ENCODE results near the gene HBB.
"Not testable (repeated sequence)": the region's sequence is repeated elsewhere in the genome, so short reads cannot be mapped to it uniquely, and the experiment has no call there.

DNA sequence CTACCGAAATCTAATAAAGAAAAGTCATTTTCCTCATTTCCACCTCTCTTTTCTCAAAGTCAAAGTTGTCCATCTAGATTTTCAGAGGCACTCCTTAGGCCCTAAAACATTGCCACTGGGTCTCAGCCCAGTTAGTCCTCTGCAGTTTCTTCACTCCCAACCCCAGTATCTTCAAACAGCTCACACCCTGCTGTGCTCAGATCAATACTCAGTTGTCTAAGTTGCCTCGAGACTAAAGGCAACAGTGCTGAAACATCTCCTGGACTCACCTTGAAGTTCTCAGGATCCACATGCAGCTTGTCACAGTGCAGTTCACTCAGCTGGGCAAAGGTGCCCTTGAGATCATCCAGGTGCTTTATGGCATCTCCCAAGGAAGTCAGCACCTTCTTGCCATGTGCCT lies 27.2 kb upstream of the HBB start:
- TF ChIP-seq, protein P1, sequence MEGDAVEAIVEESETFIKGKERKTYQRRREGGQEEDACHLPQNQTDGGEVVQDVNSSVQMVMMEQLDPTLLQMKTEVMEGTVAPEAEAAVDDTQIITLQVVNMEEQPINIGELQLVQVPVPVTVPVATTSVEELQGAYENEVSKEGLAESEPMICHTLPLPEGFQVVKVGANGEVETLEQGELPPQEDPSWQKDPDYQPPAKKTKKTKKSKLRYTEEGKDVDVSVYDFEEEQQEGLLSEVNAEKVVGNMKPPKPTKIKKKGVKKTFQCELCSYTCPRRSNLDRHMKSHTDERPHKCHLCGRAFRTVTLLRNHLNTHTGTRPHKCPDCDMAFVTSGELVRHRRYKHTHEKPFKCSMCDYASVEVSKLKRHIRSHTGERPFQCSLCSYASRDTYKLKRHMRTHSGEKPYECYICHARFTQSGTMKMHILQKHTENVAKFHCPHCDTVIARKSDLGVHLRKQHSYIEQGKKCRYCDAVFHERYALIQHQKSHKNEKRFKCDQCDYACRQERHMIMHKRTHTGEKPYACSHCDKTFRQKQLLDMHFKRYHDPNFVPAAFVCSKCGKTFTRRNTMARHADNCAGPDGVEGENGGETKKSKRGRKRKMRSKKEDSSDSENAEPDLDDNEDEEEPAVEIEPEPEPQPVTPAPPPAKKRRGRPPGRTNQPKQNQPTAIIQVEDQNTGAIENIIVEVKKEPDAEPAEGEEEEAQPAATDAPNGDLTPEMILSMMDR (IDR thresholded peaks at IDR 0.05), result not testable (repeated sequence)
- TF ChIP-seq POLR2A (IDR thresholded peaks at IDR 0.05), result not testable (repeated sequence)

Data from uterus (tissue), 2 donors.